HepG2 (cell line): Measurements from ENCODE around the gene PLCB4. TPM values are rescaled to one million over a fixed set of nuclear protein-coding genes. Genes with fewer than 3 reads are reported as not detected.

Source experiments
- ATAC-seq: fragments of 200-7000 bp; cut with Tn5 transposase; 3 replicates; pipeline ENCODE4 v1.9.1; 2020; ENCODE audit warnings: mild to moderate bottlenecking, moderate library complexity
- BruUV-seq: library from RNA; stranded (reverse); fragments of 400-500 nt; replicated peaks from 2 replicates; lab custom pipeline; 2021; lab: Mats Ljungman, UMichigan
- CTCF ChIA-PET: fragments of 300-600 bp; formaldehyde crosslinking; extraction: SDS; loops from one replicate; lab custom pipeline; 2021; ENCODE audit warnings: low total read pairs, inconsistent platforms, low intra/inter-chr PET ratio; lab: Yijun Ruan, JAX
- POLR2A ChIA-PET: fragments of 350-600 bp; sonication (Branson Sonifier 250); formaldehyde crosslinking; loops from one replicate; lab custom pipeline; 2020; ENCODE audit warnings: antibody characterized with exemption, inconsistent platforms; lab: Yijun Ruan, JAX
- DNase-seq: peaks from one replicate; pipeline ENCODE4 v3.0.0-alpha.2; 2015; ENCODE audit warnings: low spot score
- FAIRE-seq: peaks from 3 replicates; lab custom pipeline; 2011; peaks lifted over from hg19 to GRCh38; lab: Jason Lieb, UNC
- H2AFZ ChIP-seq: one replicate; pipeline ENCODE4 v1.6.1; 2011; ENCODE audit warnings: low read length, inconsistent platforms
- H3K27ac ChIP-seq: fragments of 300-600 bp; 3 replicates; pipeline ENCODE4 v1.8.0; 2011; ENCODE audit warnings: mixed run types, mild to moderate bottlenecking, mixed read lengths, low read length, inconsistent platforms; ENCODE audit not compliant: insufficient read depth; ENCODE audit errors: extremely low read length
- H3K27me3 ChIP-seq, 2 experiments: fragments of 200-600 bp in 1 of 2; 2 replicates in 1 of 2; 3 replicates in 1 of 2; pipeline versions ENCODE4 v1.6.0 to v1.8.0; 2011; ENCODE audit warnings: low read length in 2 of 2, mild to moderate bottlenecking in 2 of 2, moderate library complexity in 2 of 2, inconsistent platforms in 1 of 2; ENCODE audit not compliant: insufficient read depth in 2 of 2, control insufficient read depth in 1 of 2
- H3K36me3 ChIP-seq, 2 experiments: fragments of 200-600 bp in 1 of 2; replicated peaks in 1 of 2; 2 replicates in 1 of 2; 3 replicates in 1 of 2; pipeline versions ENCODE4 v1.5.1 to v1.8.0; 2011; ENCODE audit warnings: low read length in 2 of 2, inconsistent platforms in 1 of 2; ENCODE audit not compliant: insufficient read depth in 2 of 2, control insufficient read depth in 1 of 2
- H3K4me1 ChIP-seq: 2 replicates; pipeline ENCODE4 v1.5.1; 2012; ENCODE audit warnings: low read length, inconsistent platforms; ENCODE audit not compliant: insufficient read depth
- H3K4me2 ChIP-seq: 2 replicates; pipeline ENCODE4 v1.6.0; 2011; ENCODE audit warnings: low read depth, low read length, inconsistent platforms
- H3K4me3 ChIP-seq, 3 experiments: fragments of 200-600 bp in 1 of 3; sonication (generic), shearing (Covaris generic) in 1 of 3; replicated peaks in 1 of 3; 2 replicates each; pipeline ENCODE4 v1.5.1; 2011 to 2016; ENCODE audit warnings: low read length in 3 of 3, inconsistent platforms in 2 of 3, low read depth in 2 of 3, mild to moderate bottlenecking in 2 of 3, control low read depth in 1 of 3, mixed read lengths in 1 of 3; ENCODE audit not compliant: insufficient read depth in 1 of 3
- H3K79me2 ChIP-seq: one replicate; pipeline ENCODE4 v1.6.1; 2011; ENCODE audit warnings: low read length, inconsistent platforms; ENCODE audit not compliant: insufficient read depth
- H3K9ac ChIP-seq: 2 replicates; pipeline ENCODE4 v1.6.0; 2011; ENCODE audit warnings: mild to moderate bottlenecking, low read depth, low read length, inconsistent platforms; ENCODE audit not compliant: insufficient read depth
- H3K9me3 ChIP-seq: 2 replicates; pipeline ENCODE4 v1.5.1; 2012; ENCODE audit warnings: mild to moderate bottlenecking, low read length
- H4K20me1 ChIP-seq: 2 replicates; pipeline ENCODE4 v1.6.0; 2011; ENCODE audit warnings: inconsistent platforms, mild to moderate bottlenecking, low read length, moderate library complexity; ENCODE audit not compliant: insufficient read depth
- AGO2 ChIP-seq: fragments of 200-400 bp; formaldehyde crosslinking; optimal IDR thresholded peaks from 2 replicates; pipeline ENCODE3; 2017; ENCODE audit warnings: mild to moderate bottlenecking, low read depth, low read length, moderate library complexity
- FOXA3 ChIP-seq: IDR thresholded peaks from 2 replicates; pipeline ENCODE4 v1.6.1; 2016; ENCODE audit warnings: missing genetic modification reagents, missing compliant biosample characterization
- MAFK ChIP-seq, 2 experiments: IDR thresholded peaks in 1 of 2; conservative IDR thresholded peaks in 1 of 2; 2 replicates each; pipeline ENCODE4 v1.6.1; 2011; ENCODE audit warnings: improper control_type of control experiment in 2 of 2, low read length in 2 of 2
- NFE2L2 ChIP-seq: fragments of 150-350 bp; IDR thresholded peaks from 2 replicates; pipeline ENCODE4 v1.6.1; 2014; ENCODE audit warnings: low read length
- PRDM15 ChIP-seq: sonication (generic); formaldehyde crosslinking; IDR thresholded peaks from 2 replicates; pipeline ENCODE4 v1.4.0; 2020; ENCODE audit warnings: missing genetic modification reagents
- TAF1 ChIP-seq: sonication (generic); formaldehyde crosslinking; IDR thresholded peaks from 2 replicates; pipeline ENCODE4 v1.4.0; 2020; ENCODE audit warnings: missing genetic modification reagents
- ZNF496 ChIP-seq: sonication (generic); formaldehyde crosslinking; IDR thresholded peaks from 2 replicates; pipeline ENCODE4 v1.8.1; 2023; ENCODE audit warnings: mild to moderate bottlenecking, moderate library complexity, missing genetic modification reagents; ENCODE audit not compliant: insufficient replicate concordance
- in situ Hi-C: cut with HindIII; loops from 2 replicates; pipeline ENCODE4 v1.10.0; 2017; ENCODE audit warnings: low pct_unique_long_range_greater_than_20kb; ENCODE audit not compliant: extremely low pct_ligation_motif_present
- intact Hi-C: fragments of 100-400 bp; cut with micrococcal nuclease; formaldehyde crosslinking; loops from one replicate; pipeline ENCODE4 v1.10.0; 2022; ENCODE audit not compliant: unreplicated experiment
- polyA plus RNA-seq, 8 experiments: library from polyadenylated mRNA; depleted of rRNA in 3 of 8; stranded (reverse) in 7 of 8; unstranded in 1 of 8; fragments of >200 nt; fragmentation: Illumina TruSeq in 4 of 8; extraction: Trizol in 4 of 8; gene quantifications; 2 replicates each; pipeline versions ENCODE4 v1.2.1 to v1.2.3, GENCODE V29; 2011 to 2016; ENCODE audit warnings: low read depth in 4 of 8, missing spikeins in 1 of 8, mixed read lengths in 1 of 8; ENCODE audit not compliant: insufficient read depth in 1 of 8
- total RNA-seq, 5 experiments: library from RNA; depleted of rRNA; stranded (reverse); fragments of >200 nt; fragmentation: Illumina TruSeq; extraction: Trizol; gene quantifications; 2 replicates each; pipeline ENCODE4 v1.2.3, GENCODE V29; 2016; ENCODE audit warnings: low read depth in 1 of 5

Gene PLCB4
- total and polyA plus RNA-seq, 2 of the 13 experiments (the other 11 are each of a cell fraction or from before 2014, with no cell fraction given), result 0.01 TPM; not detected in 1

GRCh38 chr20:9269280-9269971 lies 200.5 kb downstream of the PLCB4 start (continued):
- TF ChIP-seq PRDM15 (CRISPR knock-in tag), result no peak

- Histone ChIP-seq H3K4me2 (no peak overlapping the region), H3K9ac (no peak overlapping the region), H3K4me3 (no peak overlapping the region), H3K79me2 (no peaks in the 10 kb centered on the region), H3K9me3 (no peaks in the 10 kb centered on the region), H3K27me3 (no peaks in the 10 kb centered on the region), H3K4me1 (no peaks in the 10 kb centered on the region), H3K27ac (no peak overlapping the region), H2AFZ (no peak overlapping the region), H4K20me1 (no peaks in the 10 kb centered on the region), H3K36me3 (no peaks in the 10 kb centered on the region)
- ChIA-PET POLR2A (no interaction called here), CTCF (no interaction called here)
- intact Hi-C loops, result no loop called here
- no peak for ATAC-seq
- no peak for TF ChIP-seq ZNF496
- no peak for TF ChIP-seq PRDM15 (CRISPR knock-in tag)
- 0 out of 4 replicates have a peak, but pooled peaks of 1 of the 2 experiments have one; percentile 16 for TF ChIP-seq MAFK (conservative IDR thresholded peaks at IDR 0.05 in 1 of 2, IDR thresholded peaks at IDR 0.05 in 1 of 2; ENCODE audit: low read length in 2 of 2)
- no peak for TF ChIP-seq TAF1 (CRISPR knock-in tag)
- peak; percentile 32; the same call in 1 of the 2 replicates for TF ChIP-seq NFE2L2
- no peak for TF ChIP-seq AGO2
- TF ChIP-seq FOXA3 (CRISPR knock-in tag), result no peak
- no peak for DNase-seq
- peak; percentile 23 for FAIRE-seq
- in situ Hi-C loops, result no loop called here
- no TSS peak for BruUV-seq
Measured at GRCh38 chr20:9270831-9271230, 201.9 kb downstream of the PLCB4 start.
